Endothelial cell of umbilical vein (primary cell): Measurements from ENCODE around the gene CGB2.

Experiments used
- EZH2 ChIP-seq: IDR thresholded peaks from 2 replicates; pipeline ENCODE4 v1.6.1; 2012; ENCODE audit warnings: borderline replicate concordance, low read depth, mild to moderate bottlenecking, moderate library complexity, low read length, inconsistent platforms; ENCODE audit not compliant: severe bottlenecking
- GATA2 ChIP-seq: IDR thresholded peaks from 2 replicates; pipeline ENCODE4 v1.7.0; 2011; ENCODE audit warnings: low read depth, mild to moderate bottlenecking, moderate library complexity, mixed read lengths, low read length; ENCODE audit not compliant: insufficient read length, insufficient read depth
- POLR2A ChIP-seq: IDR thresholded peaks from 2 replicates; pipeline ENCODE4 v1.6.1; 2012; ENCODE audit warnings: low read depth, mild to moderate bottlenecking, control low read depth, low read length
- POLR2AphosphoS5 ChIP-seq: IDR thresholded peaks from 2 replicates; pipeline ENCODE4 v1.6.1; 2012; ENCODE audit warnings: low read depth, mild to moderate bottlenecking, control low read depth, low read length, moderate library complexity; ENCODE audit not compliant: insufficient read depth
- TF ChIP-seq, protein P1 (sequence below), 2 donors: IDR thresholded peaks; 1 replicate in 1 of 2; 2 replicates in 1 of 2; pipeline ENCODE4 v1.5.1; 2011; ENCODE audit warnings: low read length in 2 of 2, mild to moderate bottlenecking in 2 of 2, moderate library complexity in 2 of 2, control low read depth in 1 of 2, inconsistent platforms in 1 of 2, low read depth in 1 of 2; ENCODE audit not compliant: insufficient read depth in 1 of 2; ENCODE audit errors: extremely low read depth in 1 of 2
- TF ChIP-seq, protein P2 (sequence below): IDR thresholded peaks from 2 replicates; pipeline ENCODE4 v1.6.1; 2011; ENCODE audit not compliant: insufficient read depth, insufficient read length

DNA sequence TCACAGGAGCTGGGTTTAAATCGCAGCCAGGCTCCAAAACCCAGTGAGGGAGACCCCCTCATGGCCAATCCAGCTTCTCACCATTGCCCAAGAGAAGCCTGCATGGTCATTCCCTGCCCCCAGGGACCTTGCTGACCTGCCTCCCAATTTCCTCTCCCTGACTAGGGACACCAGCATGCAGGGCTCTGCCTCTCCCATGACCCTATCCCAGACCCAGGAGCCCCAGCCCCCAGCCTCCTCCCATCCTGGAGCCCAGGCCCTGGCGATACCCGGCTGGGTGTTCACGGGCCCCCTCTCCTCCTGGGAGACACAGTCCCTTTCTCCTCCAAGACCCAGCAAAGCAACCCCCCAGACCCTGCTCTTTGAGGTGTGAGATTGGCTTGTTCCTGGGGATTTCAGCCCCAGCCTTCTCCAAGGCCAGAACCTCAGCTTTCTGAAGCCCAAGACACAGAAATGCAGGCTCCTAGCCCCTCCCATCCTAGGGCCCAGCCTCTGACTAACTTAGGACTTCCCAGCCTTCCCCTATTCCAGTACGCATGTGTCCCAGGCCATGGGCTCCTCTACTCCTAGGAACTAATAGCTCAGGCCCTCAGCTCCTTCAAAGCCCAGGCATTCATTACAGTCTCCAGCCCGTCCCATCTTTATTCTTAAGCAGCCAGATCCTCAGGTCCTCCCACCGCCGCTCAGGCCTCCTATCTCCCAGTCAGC, 39.7 kb upstream of the CGB2 start:
- TF ChIP-seq, protein P1, sequence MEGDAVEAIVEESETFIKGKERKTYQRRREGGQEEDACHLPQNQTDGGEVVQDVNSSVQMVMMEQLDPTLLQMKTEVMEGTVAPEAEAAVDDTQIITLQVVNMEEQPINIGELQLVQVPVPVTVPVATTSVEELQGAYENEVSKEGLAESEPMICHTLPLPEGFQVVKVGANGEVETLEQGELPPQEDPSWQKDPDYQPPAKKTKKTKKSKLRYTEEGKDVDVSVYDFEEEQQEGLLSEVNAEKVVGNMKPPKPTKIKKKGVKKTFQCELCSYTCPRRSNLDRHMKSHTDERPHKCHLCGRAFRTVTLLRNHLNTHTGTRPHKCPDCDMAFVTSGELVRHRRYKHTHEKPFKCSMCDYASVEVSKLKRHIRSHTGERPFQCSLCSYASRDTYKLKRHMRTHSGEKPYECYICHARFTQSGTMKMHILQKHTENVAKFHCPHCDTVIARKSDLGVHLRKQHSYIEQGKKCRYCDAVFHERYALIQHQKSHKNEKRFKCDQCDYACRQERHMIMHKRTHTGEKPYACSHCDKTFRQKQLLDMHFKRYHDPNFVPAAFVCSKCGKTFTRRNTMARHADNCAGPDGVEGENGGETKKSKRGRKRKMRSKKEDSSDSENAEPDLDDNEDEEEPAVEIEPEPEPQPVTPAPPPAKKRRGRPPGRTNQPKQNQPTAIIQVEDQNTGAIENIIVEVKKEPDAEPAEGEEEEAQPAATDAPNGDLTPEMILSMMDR (IDR thresholded peaks at IDR 0.05; ENCODE audit: extremely low read depth in 1 of 2, insufficient read depth in 1 of 2, low read depth in 1 of 2, low read length in 2 of 2), result no peak
- peak; percentile 56 for TF ChIP-seq POLR2A
- peak; percentile 16 for TF ChIP-seq POLR2AphosphoS5
- no peak for TF ChIP-seq EZH2
- TF ChIP-seq GATA2, result no peak
- TF ChIP-seq, protein P2, sequence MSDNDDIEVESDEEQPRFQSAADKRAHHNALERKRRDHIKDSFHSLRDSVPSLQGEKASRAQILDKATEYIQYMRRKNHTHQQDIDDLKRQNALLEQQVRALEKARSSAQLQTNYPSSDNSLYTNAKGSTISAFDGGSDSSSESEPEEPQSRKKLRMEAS, result no peak
